Keratinocyte (primary cell): ENCODE data around the gene ANGPT4.

Source experiments
- EZH2 ChIP-seq: IDR thresholded peaks from one replicate; pipeline ENCODE4 v1.6.1; 2012; ENCODE audit warnings: inconsistent platforms, mild to moderate bottlenecking, low read length, moderate library complexity
- TF ChIP-seq, protein P1 (sequence below), 3 experiments: IDR thresholded peaks in 1 of 3; conservative IDR thresholded peaks in 1 of 3; optimal IDR thresholded peaks in 1 of 3; 2 replicates in 2 of 3; 3 replicates in 1 of 3; pipeline versions ENCODE3 to v1.5.1; 2011; ENCODE audit warnings: low read length in 3 of 3, mild to moderate bottlenecking in 3 of 3, moderate library complexity in 2 of 3, control low read depth in 1 of 3, inconsistent platforms in 1 of 3; ENCODE audit not compliant: insufficient read depth in 2 of 3; ENCODE audit errors: extremely low read depth in 1 of 3

DNA sequence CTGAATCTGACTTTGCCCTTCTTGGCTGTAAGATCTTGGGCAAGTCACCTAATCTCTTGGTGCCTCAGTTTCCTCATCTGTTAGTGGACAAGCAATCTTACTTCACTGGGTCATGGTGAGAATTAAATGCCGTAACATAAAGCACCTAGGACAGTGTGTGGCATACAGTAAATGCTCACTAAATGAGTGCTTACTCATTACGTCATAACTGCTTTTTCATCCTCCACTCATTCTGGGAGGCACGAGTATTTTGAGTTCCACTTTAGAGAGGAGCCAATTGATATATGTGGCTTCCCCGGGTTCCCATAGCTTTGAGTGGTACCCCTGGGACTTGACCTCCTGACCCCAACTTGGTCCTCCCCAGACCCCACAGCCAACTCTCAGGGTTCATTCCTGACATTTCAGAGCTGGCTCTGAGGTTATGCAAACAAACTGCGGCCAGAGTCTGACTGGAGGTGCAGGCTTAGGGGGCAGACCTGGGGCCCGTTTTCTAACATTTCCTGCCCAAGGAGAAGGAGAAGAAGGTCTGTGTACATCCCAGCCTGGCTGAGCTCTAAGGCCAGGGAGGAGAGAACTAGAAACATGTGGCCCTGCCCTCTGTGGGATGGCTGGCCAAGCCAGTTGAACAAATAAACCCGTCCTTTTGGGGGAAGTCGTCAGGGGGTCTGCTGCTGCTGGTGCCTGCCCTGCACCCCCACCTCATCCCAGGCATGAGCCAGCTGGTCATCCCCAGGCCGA, 5.8 kb downstream of the ANGPT4 start:
- TF ChIP-seq, protein P1, sequence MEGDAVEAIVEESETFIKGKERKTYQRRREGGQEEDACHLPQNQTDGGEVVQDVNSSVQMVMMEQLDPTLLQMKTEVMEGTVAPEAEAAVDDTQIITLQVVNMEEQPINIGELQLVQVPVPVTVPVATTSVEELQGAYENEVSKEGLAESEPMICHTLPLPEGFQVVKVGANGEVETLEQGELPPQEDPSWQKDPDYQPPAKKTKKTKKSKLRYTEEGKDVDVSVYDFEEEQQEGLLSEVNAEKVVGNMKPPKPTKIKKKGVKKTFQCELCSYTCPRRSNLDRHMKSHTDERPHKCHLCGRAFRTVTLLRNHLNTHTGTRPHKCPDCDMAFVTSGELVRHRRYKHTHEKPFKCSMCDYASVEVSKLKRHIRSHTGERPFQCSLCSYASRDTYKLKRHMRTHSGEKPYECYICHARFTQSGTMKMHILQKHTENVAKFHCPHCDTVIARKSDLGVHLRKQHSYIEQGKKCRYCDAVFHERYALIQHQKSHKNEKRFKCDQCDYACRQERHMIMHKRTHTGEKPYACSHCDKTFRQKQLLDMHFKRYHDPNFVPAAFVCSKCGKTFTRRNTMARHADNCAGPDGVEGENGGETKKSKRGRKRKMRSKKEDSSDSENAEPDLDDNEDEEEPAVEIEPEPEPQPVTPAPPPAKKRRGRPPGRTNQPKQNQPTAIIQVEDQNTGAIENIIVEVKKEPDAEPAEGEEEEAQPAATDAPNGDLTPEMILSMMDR (optimal IDR thresholded peaks at IDR 0.05 in 1 of 3, IDR thresholded peaks at IDR 0.05 in 1 of 3, conservative IDR thresholded peaks at IDR 0.05 in 1 of 3; ENCODE audit: extremely low read depth in 1 of 3, insufficient read depth in 2 of 3, low read length in 3 of 3) = no peak
- no peak for TF ChIP-seq EZH2
